ENCODE results near the gene ZNF426. TPM values are rescaled to one million over a fixed set of nuclear protein-coding genes. Genes with fewer than 3 reads are reported as not detected.
"Not testable (repeated sequence)": the region's sequence is repeated elsewhere in the genome, so short reads cannot be mapped to it uniquely, and the experiment has no call there.

ZNF426 gene
- total and polyA plus RNA-seq, 2 donors: 5.0 to 11.1 TPM

DNA sequence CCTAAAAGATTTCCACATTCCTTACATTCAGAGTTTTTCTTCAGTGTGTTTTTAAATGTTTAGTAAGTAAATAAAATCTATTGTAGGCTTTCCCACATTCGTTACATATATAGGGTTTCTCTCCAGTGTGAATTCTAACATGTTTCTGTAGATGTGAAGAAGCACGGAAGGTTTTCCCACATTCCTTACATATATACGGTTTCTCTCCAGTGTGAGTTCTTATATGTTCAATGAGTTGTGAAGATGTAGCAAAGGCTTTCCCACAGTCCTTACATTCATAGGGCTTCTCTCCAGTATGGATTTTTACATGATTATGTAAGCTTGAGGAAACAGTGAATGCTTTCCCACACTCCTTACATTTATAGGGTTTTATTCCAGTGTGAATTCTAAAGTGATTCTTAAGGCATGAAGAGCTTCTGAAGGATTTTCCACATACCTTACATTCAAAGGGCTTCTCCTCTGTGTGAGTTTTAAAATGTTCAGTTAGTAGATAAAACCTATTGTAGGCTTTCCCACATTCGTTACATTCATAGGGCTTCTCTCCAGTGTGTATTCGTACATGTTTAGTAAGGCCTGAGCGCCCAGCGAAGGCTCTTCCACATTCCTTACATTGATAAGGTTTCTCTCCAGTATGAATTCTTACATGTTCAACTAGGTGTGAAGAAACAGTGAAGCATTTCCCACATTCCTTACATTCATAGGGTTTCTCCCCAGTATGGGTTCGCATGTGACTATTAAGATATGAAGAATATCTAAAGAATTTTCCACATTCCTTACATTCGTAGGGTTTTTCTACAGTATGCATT is 27.7 kb upstream of the ZNF426 start:
- peaks cover 47 to 59% of the 10 kb centered on the region in 2 donors for H3K36me3 ChIP-seq (ENCODE audit: control insufficient read depth in 2 of 2, insufficient read depth in 2 of 2, low read length in 1 of 2)
- WGBS: 98% methylated on average over 9 of the region's 9 CpGs
- peak in 1 of 9 donors; percentile 24 for DNase-seq (ENCODE audit: low read depth in 6 of 9, low spot score in 9 of 9)
- H3K27me3 ChIP-seq (ENCODE audit: control insufficient read depth in 2 of 2, insufficient read depth in 1 of 2, low read length in 1 of 2): no peaks in the 10 kb centered on the region
- peaks cover 29 to 43% of the 10 kb centered on the region in 2 donors for H3K9me3 ChIP-seq (ENCODE audit: control insufficient read depth in 2 of 2, insufficient read depth in 1 of 2, low read length in 1 of 2)
- H3K4me3 ChIP-seq (ENCODE audit: low read length in 2 of 2): no peak overlapping the region
- no peak overlapping the region for H3K27ac ChIP-seq (ENCODE audit: low read depth in 1 of 2, low read length in 1 of 2)
- no peaks in the 10 kb centered on the region for H3K4me1 ChIP-seq (ENCODE audit: control insufficient read depth in 2 of 2, insufficient read depth in 2 of 2, low read length in 2 of 2)

DNA sequence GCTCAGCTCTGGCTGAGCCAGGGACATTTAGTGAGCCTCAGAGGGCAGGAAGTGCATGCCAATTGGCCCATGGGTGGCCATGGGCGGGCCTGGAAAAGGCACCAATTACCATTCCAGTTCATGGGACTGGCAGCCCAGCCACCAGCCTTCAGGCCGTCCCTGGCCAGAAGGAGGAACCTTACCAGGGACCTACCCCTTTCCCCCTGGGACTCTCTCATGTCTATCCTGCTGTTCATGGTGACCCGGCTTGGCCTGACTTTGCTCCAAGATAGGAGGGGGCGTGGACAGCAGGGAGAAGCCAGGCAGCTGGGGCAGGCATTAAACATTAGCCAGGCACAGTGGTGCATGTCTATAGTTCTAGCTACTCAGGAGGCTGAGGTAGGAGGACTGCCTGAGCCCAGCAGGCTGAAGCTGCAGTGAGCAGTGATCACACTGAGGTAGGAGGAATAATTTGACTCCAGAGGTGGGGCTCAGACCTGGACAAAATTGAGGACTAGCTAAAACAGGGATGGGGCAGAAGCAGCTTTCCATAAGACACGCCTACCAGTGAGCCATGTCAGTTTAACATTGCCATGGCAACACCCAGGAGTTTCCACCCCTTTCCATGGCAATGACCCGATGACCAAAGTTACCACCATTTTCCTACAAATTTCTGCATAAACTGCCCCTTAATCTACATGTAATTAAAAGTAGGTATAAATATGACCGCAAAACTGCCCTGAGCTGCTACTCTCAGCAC is 14.3 kb upstream of the ZNF426 start:
- Histone ChIP-seq H3K36me3 (ENCODE audit: control insufficient read depth in 2 of 2, insufficient read depth in 2 of 2, low read length in 1 of 2) (no peaks in the 10 kb centered on the region), H3K9me3 (ENCODE audit: control insufficient read depth in 2 of 2, insufficient read depth in 1 of 2, low read length in 1 of 2) (peaks cover 4 to 25% of the 10 kb centered on the region in 2 donors), H3K4me1 (ENCODE audit: control insufficient read depth in 2 of 2, insufficient read depth in 2 of 2, low read length in 2 of 2) (no peaks in the 10 kb centered on the region), H3K27me3 (ENCODE audit: control insufficient read depth in 2 of 2, insufficient read depth in 1 of 2, low read length in 1 of 2) (no peaks in the 10 kb centered on the region), H3K4me3 (ENCODE audit: low read length in 2 of 2) (no peak overlapping the region), H3K27ac (ENCODE audit: low read depth in 1 of 2, low read length in 1 of 2) (no peak overlapping the region)
- DNase-seq (ENCODE audit: low read depth in 6 of 9, low spot score in 9 of 9): no peak
- WGBS: 97% methylated on average over 7 of the region's 7 CpGs

DNA sequence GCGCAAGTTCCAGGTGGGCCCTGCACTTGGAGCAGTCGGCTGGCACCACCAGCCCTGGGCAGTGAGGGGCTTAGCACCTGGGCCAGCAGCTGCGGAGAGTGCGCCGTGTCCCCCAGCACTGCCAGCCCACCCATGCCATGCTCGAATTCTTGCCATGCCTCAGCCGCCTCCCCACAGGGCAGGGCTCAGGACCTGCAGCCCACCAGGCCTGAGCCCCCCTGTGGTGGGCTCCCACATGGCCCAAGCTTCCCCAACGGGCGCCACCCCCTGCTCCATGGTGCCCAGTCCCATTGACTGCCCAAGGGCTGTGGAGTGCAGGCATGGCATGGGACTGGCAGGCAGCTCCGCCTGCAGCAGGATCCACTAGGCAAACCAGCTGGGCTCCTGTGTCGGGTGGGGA is 9.4 kb upstream of the ZNF426 start:
- Histone ChIP-seq H3K36me3 (ENCODE audit: control insufficient read depth in 2 of 2, insufficient read depth in 2 of 2, low read length in 1 of 2) (no peaks in the 10 kb centered on the region), H3K4me1 (ENCODE audit: control insufficient read depth in 2 of 2, insufficient read depth in 2 of 2, low read length in 2 of 2) (no peaks in the 10 kb centered on the region), H3K27me3 (ENCODE audit: control insufficient read depth in 2 of 2, insufficient read depth in 1 of 2, low read length in 1 of 2) (no peaks in the 10 kb centered on the region), H3K27ac (ENCODE audit: low read depth in 1 of 2, low read length in 1 of 2) (no peak overlapping the region), H3K4me3 (ENCODE audit: low read length in 2 of 2) (no peak overlapping the region), H3K9me3 (ENCODE audit: control insufficient read depth in 2 of 2, insufficient read depth in 1 of 2, low read length in 1 of 2) (peaks cover 3 to 14% of the 10 kb centered on the region in 2 donors)
- 95% methylated on average over 11 of the region's 11 CpGs for WGBS
- DNase-seq (ENCODE audit: low read depth in 6 of 9, low spot score in 9 of 9): no peak

DNA sequence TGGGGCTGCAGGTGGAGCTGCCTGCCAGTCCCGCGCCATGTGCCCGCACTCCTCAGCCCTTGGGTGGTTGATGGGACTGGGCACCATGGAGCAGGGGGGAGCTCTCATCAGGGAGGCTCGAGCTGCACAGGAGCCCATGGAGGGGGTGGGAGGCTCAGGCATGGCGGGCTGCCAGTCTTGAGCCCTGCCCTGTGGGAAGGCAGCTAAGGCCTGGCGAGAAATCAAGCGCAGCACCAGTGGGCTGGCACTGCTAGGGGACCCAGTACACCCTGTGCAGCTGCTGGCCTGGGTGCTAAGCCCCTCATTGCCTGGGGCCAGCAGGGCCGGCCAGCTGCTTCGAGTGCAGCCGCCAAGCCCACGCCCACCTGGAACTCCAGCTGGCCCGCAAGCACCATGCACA is 2.8 kb upstream of the ZNF426 start:
- peaks cover 0 to 14% of the 10 kb centered on the region in 2 donors for H3K9me3 ChIP-seq (ENCODE audit: control insufficient read depth in 2 of 2, insufficient read depth in 1 of 2, low read length in 1 of 2)
- WGBS: 95% methylated on average over 12 of the region's 12 CpGs

DNA sequence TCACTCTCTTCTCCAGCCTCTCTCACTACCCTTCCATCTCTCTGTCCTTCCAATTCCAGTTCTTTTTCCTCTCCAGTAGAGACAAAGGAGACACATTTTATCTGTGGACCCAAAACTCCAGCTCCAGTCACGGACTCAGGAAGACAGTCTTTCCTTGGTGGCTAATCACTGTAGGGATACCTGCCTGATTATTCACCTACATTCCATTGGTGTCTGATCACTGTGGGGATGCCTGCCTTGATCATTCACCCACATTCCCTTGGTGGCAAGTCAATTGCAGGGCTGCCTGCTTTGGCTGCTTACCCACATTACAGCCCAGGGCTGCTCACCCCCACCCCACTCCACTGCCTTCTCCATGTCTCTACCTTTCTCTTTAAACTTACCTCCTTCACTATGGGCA is 1.5 kb upstream of the ZNF426 start:
- not testable (repeated sequence) for H3K4me3 ChIP-seq (ENCODE audit: low read length in 2 of 2)

More for the DNA sequence above, 2.8 kb upstream of the ZNF426 start:
- H3K36me3 ChIP-seq (ENCODE audit: control insufficient read depth in 2 of 2, insufficient read depth in 2 of 2, low read length in 1 of 2); H3K27me3 ChIP-seq (ENCODE audit: control insufficient read depth in 2 of 2, insufficient read depth in 1 of 2, low read length in 1 of 2); H3K27ac ChIP-seq (ENCODE audit: low read depth in 1 of 2, low read length in 1 of 2); H3K4me3 ChIP-seq (ENCODE audit: low read length in 2 of 2); H3K4me1 ChIP-seq (ENCODE audit: control insufficient read depth in 2 of 2, insufficient read depth in 2 of 2, low read length in 2 of 2); DNase-seq (ENCODE audit: low read depth in 6 of 9, low spot score in 9 of 9): not testable (repeated sequence)

DNA sequence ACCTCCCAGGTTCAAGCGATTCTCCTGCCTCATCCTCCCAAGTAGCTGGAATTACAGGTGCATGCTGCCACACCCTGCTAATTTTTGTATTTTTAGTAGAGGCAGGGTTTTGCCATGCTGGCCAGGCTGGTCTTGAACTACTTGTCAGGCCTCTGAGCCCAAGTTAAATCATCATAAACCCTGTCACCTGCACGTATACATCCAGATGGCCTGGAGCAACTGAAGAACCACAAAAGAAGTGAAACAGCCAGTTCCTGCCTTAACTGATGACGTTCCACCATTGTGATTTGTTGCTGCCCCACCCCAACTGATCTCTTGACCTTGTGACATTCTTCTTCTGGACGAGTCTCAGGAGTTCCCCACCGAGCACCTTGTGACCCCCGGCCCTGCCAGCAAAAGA is 756 bp upstream of the ZNF426 start:
- H3K27ac ChIP-seq (ENCODE audit: low read depth in 1 of 2, low read length in 1 of 2); H3K27me3 ChIP-seq (ENCODE audit: control insufficient read depth in 2 of 2, insufficient read depth in 1 of 2, low read length in 1 of 2); H3K4me3 ChIP-seq (ENCODE audit: low read length in 2 of 2); H3K4me1 ChIP-seq (ENCODE audit: control insufficient read depth in 2 of 2, insufficient read depth in 2 of 2, low read length in 2 of 2); DNase-seq (ENCODE audit: low read depth in 6 of 9, low spot score in 9 of 9): not testable (repeated sequence)
- peaks cover 19% of the 10 kb centered on the region in 2 donors for H3K36me3 ChIP-seq (ENCODE audit: control insufficient read depth in 2 of 2, insufficient read depth in 2 of 2, low read length in 1 of 2)
- 95% methylated on average over 6 of the region's 6 CpGs for WGBS
- H3K9me3 ChIP-seq (ENCODE audit: control insufficient read depth in 2 of 2, insufficient read depth in 1 of 2, low read length in 1 of 2): peaks cover 3 to 14% of the 10 kb centered on the region in 2 donors

More for the DNA sequence above, 1.5 kb upstream of the ZNF426 start:
- H3K36me3 ChIP-seq (ENCODE audit: control insufficient read depth in 2 of 2, insufficient read depth in 2 of 2, low read length in 1 of 2): peaks cover 12 to 14% of the 10 kb centered on the region in 2 donors
- peaks cover 1 to 14% of the 10 kb centered on the region in 2 donors for H3K9me3 ChIP-seq (ENCODE audit: control insufficient read depth in 2 of 2, insufficient read depth in 1 of 2, low read length in 1 of 2)
- H3K27ac ChIP-seq (ENCODE audit: low read depth in 1 of 2, low read length in 1 of 2); H3K27me3 ChIP-seq (ENCODE audit: control insufficient read depth in 2 of 2, insufficient read depth in 1 of 2, low read length in 1 of 2); H3K4me1 ChIP-seq (ENCODE audit: control insufficient read depth in 2 of 2, insufficient read depth in 2 of 2, low read length in 2 of 2); DNase-seq (ENCODE audit: low read depth in 6 of 9, low spot score in 9 of 9): not testable (repeated sequence)
- 93% methylated on average over 1 of the region's 1 CpG for WGBS

DNA sequence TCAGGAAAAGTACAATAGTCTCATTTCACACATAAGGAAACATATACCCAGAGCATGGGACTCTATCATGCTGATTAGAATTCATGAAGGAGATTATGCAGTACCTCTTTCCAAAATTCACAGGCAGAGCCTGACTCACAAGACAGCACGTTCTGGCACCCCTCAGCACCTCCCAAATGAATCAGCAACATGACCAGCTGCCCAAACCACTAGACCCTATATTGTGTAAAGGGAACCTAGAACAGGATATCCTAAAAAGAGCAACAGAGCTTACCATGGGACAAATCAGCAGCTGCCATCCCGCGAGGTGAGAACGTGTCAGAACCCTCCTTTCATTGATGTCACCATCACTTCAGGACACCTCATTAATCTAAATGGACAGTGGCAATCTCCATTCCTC is 2.5 kb downstream of the ZNF426 start:
- Histone ChIP-seq H3K4me3 (ENCODE audit: low read length in 2 of 2) (no peak overlapping the region), H3K36me3 (ENCODE audit: control insufficient read depth in 2 of 2, insufficient read depth in 2 of 2, low read length in 1 of 2) (peaks cover 48 to 52% of the 10 kb centered on the region in 2 donors), H3K9me3 (ENCODE audit: control insufficient read depth in 2 of 2, insufficient read depth in 1 of 2, low read length in 1 of 2) (peaks cover 15 to 17% of the 10 kb centered on the region in 2 donors), H3K27me3 (ENCODE audit: control insufficient read depth in 2 of 2, insufficient read depth in 1 of 2, low read length in 1 of 2) (no peaks in the 10 kb centered on the region), H3K4me1 (ENCODE audit: control insufficient read depth in 2 of 2, insufficient read depth in 2 of 2, low read length in 2 of 2) (peaks cover 0 to 3% of the 10 kb centered on the region in 2 donors), H3K27ac (ENCODE audit: low read depth in 1 of 2, low read length in 1 of 2) (no peak overlapping the region)
- no peak for DNase-seq (ENCODE audit: low read depth in 6 of 9, low spot score in 9 of 9)
- 97% methylated on average over 4 of the region's 4 CpGs for WGBS

DNA sequence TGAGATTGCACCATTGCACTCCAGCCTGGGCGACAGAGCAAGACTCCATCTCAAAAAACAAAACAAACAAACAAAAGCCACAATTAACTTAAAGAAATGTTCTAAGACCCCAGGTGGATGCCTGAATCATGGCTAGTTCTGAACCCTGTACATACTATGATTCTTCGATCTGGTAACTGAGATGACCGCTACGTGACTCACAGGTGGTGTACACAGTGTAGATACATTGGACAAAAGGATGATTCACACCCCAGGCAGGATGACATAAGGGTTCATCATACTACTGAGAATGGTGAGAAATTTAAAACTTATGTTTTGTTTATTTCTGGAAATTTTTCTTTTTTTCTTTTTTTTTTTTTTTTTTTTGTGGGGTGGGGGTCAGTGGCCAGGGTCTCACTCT is 6.5 kb downstream of the ZNF426 start:
- WGBS: 97% methylated on average over 4 of the region's 4 CpGs
- H3K36me3 ChIP-seq (ENCODE audit: control insufficient read depth in 2 of 2, insufficient read depth in 2 of 2, low read length in 1 of 2): peaks cover 77 to 87% of the 10 kb centered on the region in 2 donors
- H3K27ac ChIP-seq (ENCODE audit: low read depth in 1 of 2, low read length in 1 of 2): no peak overlapping the region
- H3K9me3 ChIP-seq (ENCODE audit: control insufficient read depth in 2 of 2, insufficient read depth in 1 of 2, low read length in 1 of 2): peaks cover 27 to 41% of the 10 kb centered on the region in 2 donors
- no peak overlapping the region for H3K4me3 ChIP-seq (ENCODE audit: low read length in 2 of 2)
- no peaks in the 10 kb centered on the region for H3K27me3 ChIP-seq (ENCODE audit: control insufficient read depth in 2 of 2, insufficient read depth in 1 of 2, low read length in 1 of 2)
- DNase-seq (ENCODE audit: low read depth in 6 of 9, low spot score in 9 of 9): no peak
- no peaks in the 10 kb centered on the region for H3K4me1 ChIP-seq (ENCODE audit: control insufficient read depth in 2 of 2, insufficient read depth in 2 of 2, low read length in 2 of 2)

DNA sequence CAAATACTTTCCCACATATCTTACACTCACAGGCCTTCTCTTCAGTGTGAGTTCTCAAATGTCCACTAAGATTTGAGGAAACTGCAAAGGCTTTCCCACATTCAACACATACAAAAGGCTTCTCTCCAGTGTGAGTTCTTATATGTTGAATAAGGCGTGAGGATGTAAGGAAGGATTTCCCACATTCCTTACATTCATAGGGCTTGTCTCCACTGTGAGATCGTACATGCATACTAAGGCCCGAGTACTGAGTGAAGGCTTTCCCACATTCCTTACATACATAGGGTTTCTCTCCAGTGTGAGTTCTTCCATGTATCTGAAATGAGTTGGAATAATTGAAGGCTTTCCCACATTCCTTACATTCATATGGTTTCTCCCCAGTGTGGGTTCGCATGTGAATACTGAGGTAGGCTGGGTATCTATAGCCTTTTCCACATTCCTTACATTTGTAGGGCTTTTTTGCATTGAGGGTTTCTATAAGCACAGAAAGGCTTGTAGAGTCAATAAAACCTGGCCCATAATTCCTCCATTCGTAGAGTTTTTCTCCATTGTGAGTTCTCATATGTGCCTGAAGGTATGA is 9.6 kb downstream of the ZNF426 start:
- Histone ChIP-seq H3K36me3 (ENCODE audit: control insufficient read depth in 2 of 2, insufficient read depth in 2 of 2, low read length in 1 of 2) (peaks cover 57 to 64% of the 10 kb centered on the region in 2 donors), H3K4me1 (ENCODE audit: control insufficient read depth in 2 of 2, insufficient read depth in 2 of 2, low read length in 2 of 2) (no peaks in the 10 kb centered on the region), H3K4me3 (ENCODE audit: low read length in 2 of 2) (no peak overlapping the region), H3K9me3 (ENCODE audit: control insufficient read depth in 2 of 2, insufficient read depth in 1 of 2, low read length in 1 of 2) (peaks cover 33 to 43% of the 10 kb centered on the region in 2 donors), H3K27me3 (ENCODE audit: control insufficient read depth in 2 of 2, insufficient read depth in 1 of 2, low read length in 1 of 2) (no peaks in the 10 kb centered on the region), H3K27ac (ENCODE audit: low read depth in 1 of 2, low read length in 1 of 2) (no peak overlapping the region)
- no peak for DNase-seq (ENCODE audit: low read depth in 6 of 9, low spot score in 9 of 9)
- WGBS: 98% methylated on average over 5 of the region's 5 CpGs
